M059J (cell line): ENCODE data around the gene SDC3. TPM values are rescaled to one million over a fixed set of nuclear protein-coding genes. Genes with fewer than 3 reads are reported as not detected.

Source experiments
- DNase-seq: peaks from one replicate; pipeline ENCODE4 v3.0.0-alpha.2; 2012; ENCODE audit warnings: low read depth
- total RNA-seq: library from RNA; depleted of rRNA; stranded (reverse); fragments of >200 nt; shearing (Covaris generic); gene quantifications from 2 replicates; pipeline ENCODE4 v1.2.3, GENCODE V29; 2014

The SDC3 gene
- total RNA-seq, 1 experiment from 2014 or later, result 49.2 TPM

GRCh38 chr1:30929135-30929889, 20.8 kb upstream of the SDC3 start:
- DNase-seq, result peak; percentile 55

- no peak for DNase-seq
Measured at GRCh38 chr1:30928789-30929134, 20.2 kb upstream of the SDC3 start.

- no peak for DNase-seq
Measured at GRCh38 chr1:30928171-30928570, 19.6 kb upstream of the SDC3 start.

GRCh38 chr1:30927448-30927847, 18.9 kb upstream of the SDC3 start:
- DNase-seq, result no peak

- peak; percentile 73 for DNase-seq
Measured at GRCh38 chr1:30923597-30923996, 15.0 kb upstream of the SDC3 start.

GRCh38 chr1:30920827-30921226, 12.3 kb upstream of the SDC3 start:
- DNase-seq, result no peak

DNA sequence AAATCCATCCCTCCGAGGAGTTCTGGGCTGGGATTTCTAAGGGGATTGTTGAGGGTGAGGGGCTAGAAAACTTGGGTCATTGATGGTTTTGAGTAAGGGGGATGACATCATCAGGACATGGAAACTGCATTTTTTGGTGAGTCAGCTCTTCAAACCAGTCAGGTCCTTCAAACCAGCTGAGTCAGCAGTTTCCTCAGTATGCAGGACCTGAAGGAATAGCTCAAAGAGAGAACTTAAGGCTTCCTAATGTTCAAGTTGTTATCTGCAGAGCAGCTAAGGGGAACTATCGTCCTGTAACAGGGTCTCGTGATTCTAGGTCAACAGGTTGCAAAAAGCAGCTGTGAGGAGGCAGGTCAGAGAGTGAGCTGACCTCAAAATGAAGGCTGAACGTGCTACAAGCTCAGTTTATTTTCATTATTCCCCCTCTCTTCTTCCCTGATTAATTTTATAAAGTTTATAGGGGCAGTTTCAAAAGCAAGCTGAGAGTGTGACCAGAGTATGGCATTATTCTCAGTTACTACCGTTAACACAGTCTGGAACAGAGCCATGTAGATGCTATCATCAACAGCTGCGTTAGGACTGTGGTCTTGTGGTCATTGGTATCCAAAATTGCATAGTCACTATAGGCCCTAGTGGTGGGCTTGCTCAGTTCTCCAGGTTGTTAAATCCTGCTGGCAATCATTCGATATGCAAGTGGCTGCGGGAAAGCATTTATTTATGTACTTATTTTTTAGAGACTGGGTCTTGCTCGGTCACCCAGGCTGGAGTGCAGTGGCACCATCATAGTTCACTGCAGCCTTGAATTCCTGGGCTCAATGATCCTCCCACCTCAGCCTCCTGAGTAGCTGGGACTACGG, 10.7 kb upstream of the SDC3 start:
- DNase-seq, result peak; percentile 85

GRCh38 chr1:30916296-30916695, 7.7 kb upstream of the SDC3 start:
- no peak for DNase-seq

GRCh38 chr1:30915491-30916230, 7.1 kb upstream of the SDC3 start:
- no peak for DNase-seq

DNA sequence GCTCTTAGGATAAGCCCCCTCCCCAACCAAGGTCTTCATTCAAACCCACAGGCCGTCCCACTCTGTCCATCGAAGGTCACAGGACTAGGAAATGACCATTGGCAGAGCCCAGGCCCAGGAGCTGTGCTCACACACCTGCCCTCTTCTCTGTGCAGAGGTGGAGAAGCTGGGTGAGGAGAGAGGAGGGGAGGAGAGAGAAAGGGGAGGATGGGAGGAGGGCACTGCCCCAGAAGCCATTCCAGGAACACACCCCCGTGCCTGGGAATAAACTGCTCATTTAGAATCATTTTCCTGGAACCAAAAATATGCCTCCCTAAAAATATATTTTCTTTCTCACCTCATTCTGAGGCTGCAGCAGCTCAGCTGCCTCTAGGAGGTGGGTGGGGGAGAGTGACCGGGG, 6.4 kb upstream of the SDC3 start:
- no peak for DNase-seq

DNA sequence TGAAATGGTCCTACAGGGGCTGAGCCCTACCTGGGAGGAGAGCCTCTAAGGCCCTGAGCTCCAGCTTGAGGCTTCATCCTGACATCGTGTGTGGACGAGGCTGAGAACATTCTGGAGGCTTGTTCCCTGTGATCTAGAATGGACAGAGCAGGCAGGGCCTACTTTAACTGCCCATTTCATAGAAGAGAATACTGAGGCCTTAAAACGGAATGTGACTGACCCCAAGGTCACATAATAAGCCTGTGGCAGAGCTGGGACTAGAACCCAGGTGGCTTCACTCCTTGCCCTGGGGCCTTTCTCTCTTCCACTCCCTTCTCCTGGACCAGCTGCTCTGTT, 6.0 kb upstream of the SDC3 start:
- DNase-seq, result no peak

DNA sequence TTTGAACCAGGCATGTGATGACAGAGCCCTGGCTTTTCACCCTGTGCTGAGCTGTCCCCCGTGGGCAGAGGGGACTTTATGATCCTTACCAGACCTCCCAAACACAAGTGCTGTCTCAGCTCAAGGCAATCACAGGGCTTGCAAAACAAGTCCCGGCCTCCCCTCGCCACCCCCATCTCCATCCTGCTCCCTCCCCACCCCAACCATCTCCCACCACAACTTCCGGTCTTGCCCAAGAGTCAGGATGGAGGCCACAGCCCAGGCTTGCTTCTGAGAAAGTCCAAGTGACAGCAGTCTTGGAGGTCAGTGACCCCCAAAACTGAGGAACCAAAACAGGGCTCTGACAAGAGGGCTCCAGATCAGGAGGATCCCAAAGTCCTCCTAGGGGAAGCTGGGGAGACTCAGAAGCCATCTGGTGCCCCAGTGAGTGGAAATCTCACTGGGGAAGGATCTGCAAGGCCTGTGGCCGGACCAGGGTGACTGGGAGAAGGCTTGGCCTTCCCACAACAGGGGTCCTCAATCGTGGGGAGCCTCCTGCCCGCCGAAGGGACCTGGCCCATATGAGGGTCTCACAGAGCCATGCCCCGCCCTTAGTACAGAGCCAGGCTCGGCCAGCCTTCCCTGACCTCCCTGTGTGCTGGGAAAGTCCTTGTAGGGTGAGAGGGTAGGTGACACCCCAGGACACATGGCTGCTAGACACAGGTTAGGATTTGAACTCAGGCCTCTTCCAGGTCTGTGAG, 4.5 kb upstream of the SDC3 start:
- no peak for DNase-seq

DNA sequence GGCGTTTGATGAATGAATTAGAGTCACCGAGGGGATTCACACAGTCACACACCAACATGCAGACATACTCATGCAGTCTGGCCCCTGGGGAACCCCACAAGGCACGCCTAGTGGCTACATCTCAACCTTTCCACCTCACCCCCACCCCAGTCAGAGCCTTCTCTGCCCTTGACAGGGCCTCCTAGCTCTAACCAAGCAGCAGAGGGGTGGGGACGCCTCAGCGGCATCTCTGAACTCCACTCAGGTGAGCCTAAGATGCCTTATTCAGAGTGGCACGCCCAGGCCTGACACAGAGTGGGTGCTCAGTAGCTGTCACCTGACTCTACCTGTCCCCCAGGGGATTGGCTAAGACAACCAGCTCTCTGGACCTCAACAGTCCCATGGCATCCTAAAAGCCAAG, 3.7 kb upstream of the SDC3 start:
- no peak for DNase-seq

DNA sequence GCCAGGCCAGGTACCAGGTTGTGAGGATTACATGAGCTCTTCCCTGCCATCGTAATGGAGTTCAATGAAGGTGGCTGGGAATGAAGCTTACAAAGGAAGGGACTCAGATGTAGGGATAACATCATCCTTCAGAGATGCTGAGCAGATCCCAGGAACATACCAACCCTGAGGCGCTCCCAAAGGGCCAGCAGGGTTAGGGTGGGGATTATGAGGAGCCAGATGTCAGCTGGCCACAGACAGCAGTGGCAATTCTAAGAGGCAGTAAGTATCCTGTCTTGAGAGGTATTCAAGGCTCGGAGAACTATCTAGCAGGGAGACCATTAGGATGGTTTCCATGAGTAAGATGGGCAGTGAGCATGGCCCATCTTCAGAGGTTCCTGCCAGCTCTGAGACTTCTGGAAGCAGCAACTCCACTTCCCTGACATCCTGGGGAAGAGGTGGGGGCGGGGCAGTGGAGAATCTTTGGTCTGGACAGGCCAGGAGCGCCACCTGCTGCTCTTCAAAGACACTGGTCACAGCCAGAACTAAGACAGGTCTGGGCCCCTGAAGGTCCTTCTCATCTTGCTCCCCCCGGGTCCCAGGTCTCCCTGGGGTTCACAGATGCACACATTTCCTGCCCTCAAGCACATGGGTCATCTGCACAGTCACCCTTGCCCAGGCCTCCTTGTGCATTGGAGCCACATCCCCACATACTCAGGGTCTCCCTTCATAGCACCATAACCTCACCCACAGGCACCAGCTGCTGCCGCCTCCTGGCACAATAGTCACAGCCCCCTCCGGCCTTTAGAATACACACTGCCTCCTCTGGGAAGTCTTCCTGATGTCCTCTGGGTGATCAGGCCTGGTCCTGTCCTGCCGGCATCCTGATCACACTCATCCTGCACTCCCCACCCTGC, 2.7 kb upstream of the SDC3 start:
- peak; percentile 87 for DNase-seq

DNA sequence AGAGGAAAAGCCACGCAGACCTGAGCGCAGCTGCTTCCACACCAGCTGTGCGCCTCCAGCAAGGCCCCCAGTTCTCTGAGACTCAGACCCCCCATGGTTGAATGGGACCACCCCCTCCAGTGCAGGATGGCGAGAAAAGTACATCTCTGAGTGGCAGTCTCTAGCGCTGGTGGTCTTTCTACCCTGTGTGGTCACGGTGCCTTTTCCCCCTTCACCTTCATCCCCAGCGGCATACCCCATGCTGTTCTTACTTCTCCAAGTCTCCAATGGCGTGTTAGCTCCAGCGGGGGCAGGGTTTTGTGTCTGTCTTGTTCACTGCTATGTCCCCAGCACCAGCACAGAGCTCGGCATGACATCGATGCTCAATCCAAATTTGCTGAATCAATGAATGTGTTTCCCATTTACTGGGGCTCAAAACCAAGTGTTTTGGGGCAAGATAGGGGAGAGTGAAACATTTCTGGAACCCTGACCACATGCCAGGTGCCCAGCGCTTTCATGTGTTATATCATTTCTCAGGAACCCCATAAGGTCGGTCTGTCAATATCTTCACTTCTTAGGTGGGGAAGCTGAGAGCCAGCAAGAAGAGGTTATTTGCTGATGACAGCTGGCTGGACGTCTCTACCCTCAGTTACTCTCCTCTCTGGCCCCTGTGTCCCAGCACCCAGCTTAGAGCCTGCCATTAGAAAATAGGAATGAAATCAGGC, 959 bp upstream of the SDC3 start:
- DNase-seq, result no peak

GRCh38 chr1:30908316-30908695, 252 bp downstream of the SDC3 start:
- DNase-seq, result no peak

DNA sequence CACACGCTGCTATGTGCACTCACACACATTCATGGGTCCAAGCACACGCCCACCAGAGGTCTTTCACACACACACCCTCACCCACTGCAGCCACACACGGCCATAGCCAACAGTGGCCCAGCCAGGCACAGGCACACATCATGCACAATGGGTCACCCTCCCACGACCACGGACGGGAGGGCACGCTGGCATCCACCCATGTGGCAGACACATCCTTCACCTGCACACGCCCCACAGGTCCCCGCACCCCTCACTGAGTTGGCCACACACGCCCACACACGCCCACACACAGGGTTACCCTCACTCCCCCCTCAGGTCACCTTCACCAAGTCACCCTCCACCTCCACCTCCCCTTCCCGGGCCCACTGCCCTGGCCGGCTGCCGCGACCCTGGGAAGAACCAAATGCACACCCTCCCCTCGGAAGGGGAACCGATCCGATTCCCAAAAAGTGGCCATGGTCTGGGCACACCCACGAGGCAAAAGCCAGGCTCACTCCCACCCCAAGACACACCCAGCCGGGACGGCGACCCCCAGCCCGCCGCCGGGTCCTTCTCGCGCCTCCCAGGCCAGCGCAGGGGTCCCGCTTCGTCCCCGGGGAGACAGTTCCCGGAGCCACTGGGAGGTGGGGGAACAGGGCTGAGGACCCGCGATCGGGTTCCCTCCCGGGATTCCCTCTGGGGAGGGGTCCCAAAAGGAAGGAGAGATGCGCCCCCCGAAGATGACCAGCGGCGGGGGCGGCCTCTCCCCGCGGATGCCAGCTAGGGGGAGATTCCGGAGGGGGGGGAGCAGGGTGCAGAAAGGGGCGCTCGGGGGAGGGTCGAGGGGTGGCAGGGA, 860 bp downstream of the SDC3 start:
- no peak for DNase-seq

GRCh38 chr1:30906631-30907441, 1.7 kb downstream of the SDC3 start:
- DNase-seq, result no peak
